Testis (tissue), 2 donors: Measurements from ENCODE around the gene DNM3.

ENCODE experiments used
- CTCF ChIP-seq, 3 experiments: fragments of 450-650 bp in 2 of 3; fragments of 200-600 bp in 1 of 3; sonication (generic) in 1 of 3; IDR thresholded peaks; one replicate each; pipeline ENCODE4 v1.5.1; 2016 to 2019; ENCODE audit warnings: antibody characterized with exemption in 3 of 3, mild to moderate bottlenecking in 2 of 3, moderate library complexity in 1 of 3
- POLR2A ChIP-seq: fragments of 450-650 bp; IDR thresholded peaks from one replicate; pipeline ENCODE4 v1.6.1; 2017; ENCODE audit warnings: antibody characterized with exemption, mild to moderate bottlenecking, moderate library complexity

- TF ChIP-seq CTCF (IDR thresholded peaks at IDR 0.05) (no peak), POLR2A (no peak)
These were observed 336.6 kb downstream of the DNM3 start for GRCh38 chr1:172177849-172178248.
